ENCODE data around the gene ARL8B.

The ARL8B gene

DNA sequence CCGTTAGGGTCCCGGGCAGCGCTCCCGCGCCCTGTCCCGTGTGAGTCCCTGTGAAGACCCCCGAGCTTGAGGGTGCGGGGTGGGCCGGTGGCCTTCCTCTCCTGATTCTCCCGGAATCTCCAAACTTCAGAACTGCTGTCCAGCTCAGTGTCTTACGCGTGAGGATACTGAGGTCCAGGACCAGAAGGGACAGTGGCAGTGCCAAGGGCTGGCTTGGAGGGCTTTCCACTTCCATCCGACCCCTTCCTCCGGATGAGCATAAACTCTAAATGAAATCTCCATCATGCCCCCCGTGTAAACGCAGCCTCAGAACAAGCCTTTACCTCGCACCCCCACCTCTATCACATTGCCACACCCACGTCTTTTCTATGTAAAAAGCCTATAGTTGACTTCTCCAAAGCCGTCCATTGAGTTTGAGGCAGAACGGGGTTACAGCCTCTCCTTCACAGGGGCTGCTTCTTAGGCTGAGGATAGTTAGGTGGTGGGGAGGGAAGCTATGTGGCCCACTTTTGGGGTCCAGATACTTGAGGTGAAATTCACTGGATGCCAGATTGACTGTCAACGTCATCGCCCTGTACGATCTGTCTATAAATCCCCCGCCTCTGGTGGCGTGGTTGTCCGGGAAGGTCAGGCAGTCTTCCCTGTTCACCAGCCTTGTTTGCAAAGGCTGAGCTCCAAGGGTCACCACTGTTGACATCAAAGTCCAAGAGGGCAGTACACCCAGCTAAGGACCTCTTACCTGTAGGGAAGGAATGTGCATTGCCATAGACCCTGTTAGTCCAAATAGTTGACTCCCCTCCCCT, 66.5 kb downstream of the ARL8B start:
- DNase-seq = peak; percentile 21 to 49

DNA sequence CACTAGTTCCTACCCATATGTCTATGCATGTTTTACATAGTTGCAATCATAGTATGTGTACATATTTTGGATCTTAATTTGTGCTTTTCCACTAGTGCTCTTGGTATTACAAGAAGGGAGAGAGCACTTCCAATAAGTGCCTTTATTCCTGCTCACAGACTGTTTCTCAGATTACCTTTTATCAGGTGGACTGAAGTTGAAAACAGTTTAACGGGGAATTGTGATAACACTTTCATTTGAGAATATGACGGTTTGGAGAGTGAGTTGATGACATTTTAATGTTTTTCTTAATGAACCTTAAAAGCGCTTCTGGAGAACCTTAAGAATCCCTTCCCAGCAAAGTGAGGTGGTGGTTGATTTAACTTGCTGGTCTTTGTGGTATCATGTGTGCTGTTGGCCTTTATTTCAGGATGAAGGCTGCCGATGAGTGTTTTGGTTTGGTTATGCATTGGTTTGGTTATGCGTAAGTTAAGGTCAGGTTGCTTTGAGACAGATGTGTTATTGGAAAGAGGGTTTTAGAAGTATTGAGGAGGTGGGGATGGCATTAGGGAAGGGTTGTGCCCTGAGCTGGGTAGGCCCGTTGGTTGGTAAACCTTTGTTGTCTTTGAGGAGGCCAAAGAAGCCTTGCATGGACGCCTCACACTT, 68.2 kb downstream of the ARL8B start:
- DNase-seq = no peak

GRCh38 chr3:5191555-5192304, 69.6 kb downstream of the ARL8B start:
- no peak for DNase-seq

DNA sequence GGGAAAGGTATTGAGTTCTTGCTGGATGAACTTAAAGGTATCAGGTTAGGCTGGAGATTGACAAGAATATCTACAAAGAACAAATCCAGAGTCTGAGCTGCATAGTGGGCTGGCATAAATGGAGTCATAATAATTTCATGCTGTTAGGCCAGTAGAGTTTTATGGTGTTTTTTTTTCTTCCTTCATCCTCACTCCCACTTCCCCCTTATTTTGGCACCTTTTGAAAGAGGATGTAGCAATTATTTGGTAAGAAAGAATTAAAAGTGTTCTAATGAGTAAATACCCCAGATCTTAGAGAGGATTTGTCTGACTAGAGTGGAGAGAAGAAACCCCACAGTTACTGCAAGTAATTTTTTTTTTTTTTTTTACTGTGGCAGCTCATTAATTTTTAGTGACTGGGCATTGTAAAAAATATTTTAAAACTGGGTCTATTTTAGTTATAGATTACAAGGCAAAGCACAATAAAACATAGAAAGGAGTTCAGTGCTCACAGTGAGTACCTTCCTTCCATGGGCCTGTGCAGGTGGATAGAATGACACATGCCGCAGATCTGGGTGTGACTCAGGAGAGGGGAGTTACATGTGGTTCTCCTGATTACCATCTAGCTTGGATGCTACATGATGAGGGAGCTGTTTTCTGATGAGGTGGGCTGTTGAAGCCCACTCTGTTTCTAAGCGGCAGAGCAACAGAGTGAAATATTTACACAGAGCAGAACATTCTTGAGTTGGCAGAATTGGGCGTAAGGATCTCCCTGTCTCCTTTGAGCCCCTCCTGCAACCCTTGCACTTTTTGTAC, 70.7 kb downstream of the ARL8B start:
- no peak for DNase-seq

DNA sequence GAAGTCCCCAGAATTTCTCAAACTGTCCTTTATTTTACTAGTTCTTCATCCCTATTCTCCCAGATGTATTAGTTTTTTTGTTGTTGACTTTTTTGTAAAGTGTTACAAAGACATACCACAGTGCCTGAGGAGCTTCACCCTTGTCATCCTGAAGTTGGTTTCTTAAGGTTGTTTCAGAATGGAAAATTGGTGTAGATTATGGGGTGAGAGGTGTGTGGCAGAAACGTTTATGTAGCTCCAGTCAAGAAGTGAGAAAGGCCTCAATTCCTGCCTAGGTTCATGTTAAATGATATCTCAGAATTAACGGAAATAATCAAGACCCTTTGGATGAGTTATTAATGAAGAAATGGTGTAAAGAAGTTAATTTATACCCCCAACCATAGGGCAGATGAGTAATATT, 72.2 kb downstream of the ARL8B start:
- no peak for DNase-seq

DNA sequence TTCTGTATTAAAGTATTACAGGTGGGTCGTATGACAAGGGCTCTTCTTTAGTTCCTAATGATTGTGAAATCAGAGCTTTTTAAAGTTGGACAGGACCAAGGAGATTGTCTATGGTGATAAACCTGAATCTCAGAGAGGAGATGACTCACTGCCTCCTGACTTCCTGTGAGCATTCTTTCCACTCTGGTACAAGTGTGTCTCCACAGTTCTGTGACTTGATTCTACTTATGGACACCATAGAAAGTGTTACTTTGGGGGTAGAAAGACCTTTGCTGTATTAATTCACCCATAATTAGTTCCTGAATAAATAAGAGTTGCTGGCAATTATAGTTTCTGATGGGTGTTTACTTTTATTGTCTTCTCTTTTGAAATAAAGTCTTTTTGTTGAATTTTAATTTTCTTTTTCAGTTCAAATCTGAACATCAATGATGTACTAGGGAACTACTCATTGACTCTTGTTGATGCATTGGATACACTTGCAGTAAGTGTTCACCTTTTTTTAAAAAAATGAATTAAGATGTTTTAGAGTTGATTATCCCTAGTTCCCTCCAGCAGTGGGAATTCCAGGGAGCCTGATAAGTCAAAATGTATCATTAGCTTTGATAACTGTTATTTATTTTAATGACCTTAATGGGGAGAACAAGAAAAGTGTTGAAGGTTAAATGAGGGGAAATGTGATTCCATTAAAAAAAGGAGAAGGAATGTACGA, 72.9 kb downstream of the ARL8B start:
- no peak for DNase-seq

DNA sequence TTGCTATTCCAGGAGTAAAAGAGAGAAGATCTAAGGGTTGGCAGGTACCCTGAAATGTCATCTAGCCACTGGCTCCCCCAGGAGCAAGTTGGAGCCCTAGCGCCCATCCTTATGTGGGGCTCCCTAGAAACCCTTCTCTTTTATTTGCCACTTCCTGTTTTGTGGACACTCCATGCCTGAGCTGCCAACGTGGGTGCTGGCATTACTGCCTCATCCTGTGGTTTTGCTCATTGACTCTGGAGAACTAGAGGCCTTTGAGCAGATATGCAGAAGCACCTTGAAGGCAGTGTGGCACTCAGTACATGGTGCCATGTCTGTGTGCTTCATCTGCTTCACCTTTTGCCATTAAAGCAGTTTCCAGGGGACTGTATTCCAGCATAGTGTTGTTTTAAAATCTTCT, 73.5 kb downstream of the ARL8B start:
- DNase-seq = no peak

DNA sequence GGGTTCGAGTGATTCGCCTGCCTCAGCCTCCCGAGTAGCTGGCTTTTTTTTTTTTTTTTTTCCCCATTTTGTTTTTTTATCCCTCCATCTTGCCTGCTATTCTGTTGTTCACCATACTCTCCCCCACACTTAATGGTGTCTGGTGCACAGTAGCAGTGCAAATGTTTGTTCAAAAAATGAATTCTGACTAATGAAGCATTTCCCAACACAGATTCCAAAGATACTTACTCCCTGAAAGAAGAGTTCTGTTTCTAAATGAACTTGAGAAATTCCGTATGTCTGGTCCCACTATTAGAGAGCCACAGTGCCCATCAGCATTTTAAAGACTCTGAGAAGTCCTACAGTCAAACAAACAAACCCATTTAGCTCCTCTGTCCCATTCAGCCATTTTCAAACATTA, 74.9 kb downstream of the ARL8B start:
- DNase-seq = no peak

DNA sequence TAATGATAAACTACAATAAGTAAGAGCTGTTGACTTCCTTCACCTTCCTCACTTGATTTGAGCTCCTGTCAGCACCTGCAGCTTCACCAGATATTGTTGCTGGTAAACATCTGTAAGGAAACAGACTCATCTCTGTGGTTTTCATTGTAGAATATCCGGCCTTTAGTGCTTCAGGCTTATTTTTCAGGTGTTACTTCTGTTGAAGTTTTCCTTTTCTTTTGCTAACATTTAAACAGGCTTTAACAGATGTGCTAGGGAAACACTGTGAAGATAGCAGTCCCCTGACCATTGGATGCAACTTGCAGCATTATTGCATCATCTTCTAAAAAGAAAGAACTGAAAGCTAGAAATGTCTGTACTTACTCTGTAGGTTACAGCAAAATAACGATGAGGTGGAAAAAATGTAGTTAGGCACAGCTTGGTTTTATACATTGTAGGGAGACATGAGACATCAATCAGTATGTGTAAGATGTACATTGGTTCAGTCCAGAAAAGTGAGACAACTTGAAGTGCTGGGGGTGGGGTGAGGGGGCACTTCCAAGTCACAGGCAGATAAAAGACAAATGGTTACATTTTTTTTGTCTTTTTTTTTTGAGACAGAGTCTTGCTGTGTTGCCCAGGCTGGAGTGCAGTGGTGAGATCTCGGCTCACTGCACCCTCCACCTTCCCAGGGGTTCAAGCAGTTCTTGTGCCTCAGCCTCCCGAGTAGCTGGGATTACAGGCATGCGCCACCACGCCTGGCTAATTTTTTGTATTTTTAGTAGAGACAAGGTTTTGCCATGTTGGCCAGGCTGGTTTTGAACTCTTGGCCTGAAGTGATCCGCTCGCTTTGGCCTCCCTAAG, 75.6 kb downstream of the ARL8B start:
- no peak for DNase-seq

GRCh38 chr3:5198313-5198677, 76.2 kb downstream of the ARL8B start:
- no peak for DNase-seq

DNA sequence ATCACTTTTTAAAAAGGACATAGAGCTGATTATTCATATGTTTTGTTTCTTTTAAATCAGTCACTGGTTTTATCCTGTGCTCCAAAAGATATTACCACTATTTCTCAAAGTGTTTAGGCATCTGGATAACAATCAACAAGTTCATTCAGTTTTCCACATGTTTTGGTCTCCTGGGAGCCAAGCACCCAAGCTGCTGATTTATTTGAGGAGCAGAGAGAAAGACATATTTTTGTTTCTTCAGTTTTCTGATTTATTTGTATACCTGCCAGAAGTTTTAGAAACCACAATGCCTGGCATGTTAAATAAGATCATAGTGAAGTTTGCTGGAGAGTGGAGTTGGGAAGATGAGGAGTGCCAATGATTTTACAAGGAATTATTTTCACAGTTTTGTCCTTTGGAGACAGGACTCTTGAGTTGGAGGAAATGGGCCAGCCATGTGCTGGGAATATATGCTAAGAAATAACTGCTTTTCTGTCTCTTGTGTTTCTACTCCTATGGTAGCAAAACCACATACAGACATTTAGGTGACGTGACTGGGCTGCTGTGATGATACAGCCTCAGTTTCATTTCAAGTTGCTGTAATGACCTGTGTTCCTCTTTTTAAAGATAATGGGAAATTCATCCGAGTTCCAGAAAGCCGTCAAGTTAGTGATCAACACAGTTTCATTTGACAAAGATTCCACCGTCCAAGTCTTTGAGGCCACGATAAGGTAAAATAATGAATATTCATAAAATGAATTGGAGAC, 77.1 kb downstream of the ARL8B start:
- DNase-seq = no peak

- no peak for DNase-seq
Measured at GRCh38 chr3:5201536-5201935, 79.4 kb downstream of the ARL8B start.

DNA sequence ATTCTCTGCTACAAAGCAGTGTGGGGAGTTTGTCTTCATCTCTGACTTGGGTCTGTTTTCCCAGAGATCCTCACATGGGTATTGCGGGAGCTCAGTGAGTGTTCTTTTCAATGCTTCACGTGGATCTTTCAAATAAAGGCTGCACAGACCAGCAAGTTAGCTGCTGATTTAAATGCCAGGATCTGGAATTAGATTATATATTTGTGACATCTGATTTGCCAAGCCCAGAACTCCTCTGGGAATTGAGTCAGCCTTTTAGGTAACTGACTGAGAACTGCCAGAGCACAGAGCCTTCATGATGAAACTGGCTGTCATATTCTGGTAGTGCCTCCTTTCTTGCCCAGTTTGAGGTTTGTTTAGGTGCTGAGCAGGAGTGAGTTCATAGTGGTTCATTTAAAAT, 80.1 kb downstream of the ARL8B start:
- no peak for DNase-seq

DNA sequence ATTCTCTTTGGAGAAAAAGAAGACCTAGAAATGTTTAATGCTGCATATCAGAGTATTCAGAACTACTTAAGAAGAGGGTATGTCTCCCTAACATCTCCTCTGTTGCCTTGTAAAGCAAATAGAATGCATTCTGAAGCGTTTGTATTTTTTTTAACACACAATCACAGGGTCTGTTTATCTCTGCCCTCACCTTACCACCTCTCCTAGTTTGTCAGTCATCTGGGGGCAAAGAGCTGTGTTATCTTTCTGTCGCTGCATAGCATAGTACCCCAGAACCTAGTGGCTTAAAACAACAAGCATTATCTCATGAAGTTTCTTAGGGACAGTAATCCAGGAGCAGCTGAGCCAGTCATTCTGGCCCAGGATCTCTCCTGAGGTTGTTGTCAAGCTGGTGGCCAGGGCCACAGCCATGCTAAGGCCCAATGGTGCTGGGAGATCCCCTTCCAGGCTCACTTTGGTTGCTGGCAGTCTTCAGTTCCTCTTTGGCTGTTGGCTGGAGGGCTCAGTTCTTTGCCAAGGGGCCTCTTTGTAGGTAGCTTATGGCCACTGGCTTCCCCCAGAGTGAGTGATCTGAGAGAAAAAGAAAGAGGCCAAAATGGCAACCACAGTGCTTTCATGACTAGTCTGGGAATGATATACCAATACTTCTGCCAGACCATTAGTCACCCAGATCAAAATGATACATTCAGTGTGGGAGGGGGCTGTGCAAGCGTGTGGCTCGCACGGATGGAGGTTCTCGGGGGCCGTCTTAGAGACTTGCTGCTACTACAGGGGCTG, 83.3 kb downstream of the ARL8B start:
- DNase-seq = no peak

- no peak for DNase-seq
Measured at GRCh38 chr3:5210926-5211325, 88.8 kb downstream of the ARL8B start.

- DNase-seq = peak; percentile 63 to 85
Measured at GRCh38 chr3:5212628-5213573, 90.8 kb downstream of the ARL8B start.

GRCh38 chr3:5213574-5213966, 91.5 kb downstream of the ARL8B start:
- peak in 1 of 2 experiments; percentile 81 for DNase-seq

GRCh38 chr3:5214352-5214751, 92.3 kb downstream of the ARL8B start:
- no peak for DNase-seq
